GM12864 (cell line): ENCODE data around the gene RFTN2.
"Not testable (repeated sequence)": the region's sequence is repeated elsewhere in the genome, so short reads cannot be mapped to it uniquely, and the experiment has no call there.

Source experiments
- DNase-seq: peaks from one replicate; pipeline ENCODE4 v3.0.0-alpha.2; 2011; ENCODE audit warnings: low read depth
- H3K4me3 ChIP-seq: 2 replicates; pipeline ENCODE4 v1.5.1; 2011; ENCODE audit warnings: mild to moderate bottlenecking, low read depth, low read length, control low read depth
- CTCF ChIP-seq: IDR thresholded peaks from 2 replicates; pipeline ENCODE4 v1.5.1; 2011; ENCODE audit warnings: low read depth, mild to moderate bottlenecking, moderate library complexity, low read length, control low read depth, inconsistent platforms; ENCODE audit errors: missing control alignments

The RFTN2 gene

GRCh38 chr2:197558393-197558792 is 117.0 kb downstream of the RFTN2 start:
- no peak for DNase-seq
- H3K4me3 ChIP-seq: no peak overlapping the region
- no peak for TF ChIP-seq CTCF

GRCh38 chr2:197556456-197556855 is 118.9 kb downstream of the RFTN2 start:
- H3K4me3 ChIP-seq: no peak overlapping the region
- DNase-seq: no peak
- no peak for TF ChIP-seq CTCF

- no peak for DNase-seq
- TF ChIP-seq CTCF: no peak
- H3K4me3 ChIP-seq: no peak overlapping the region
Observed at GRCh38 chr2:197555467-197555866, 119.9 kb downstream of the RFTN2 start.

- not testable (repeated sequence) for DNase-seq, H3K4me3 ChIP-seq
Observed at GRCh38 chr2:197551260-197551659, 124.1 kb downstream of the RFTN2 start.

GRCh38 chr2:197548582-197548981 is 126.8 kb downstream of the RFTN2 start:
- no peak for DNase-seq
- TF ChIP-seq CTCF: no peak
- H3K4me3 ChIP-seq: no peak overlapping the region

GRCh38 chr2:197547163-197547900 is 128.1 kb downstream of the RFTN2 start:
- no peak for TF ChIP-seq CTCF
- no peak for DNase-seq
- H3K4me3 ChIP-seq: no peak overlapping the region

GRCh38 chr2:197543206-197543605 is 132.2 kb downstream of the RFTN2 start:
- no peak overlapping the region for H3K4me3 ChIP-seq
- DNase-seq: no peak
- no peak for TF ChIP-seq CTCF
